HCT116 (cell line): ENCODE measurements around the gene VPS45. TPM values are rescaled to one million over a fixed set of nuclear protein-coding genes. Genes with fewer than 3 reads are reported as not detected.

Source experiments
- ATAC-seq: fragments of 200-7000 bp; cut with Tn5 transposase; 2 replicates; pipeline ENCODE4 v1.9.1; 2020; ENCODE audit warnings: mild to moderate bottlenecking, moderate library complexity
- BruUV-seq: library from RNA; stranded (reverse); fragments of 400-500 nt; replicated peaks from 2 replicates; lab custom pipeline; 2021; lab: Mats Ljungman, UMichigan
- CTCF ChIA-PET: fragments of 300-600 bp; sonication (Branson Sonifier 250); formaldehyde crosslinking; loops from one replicate; lab custom pipeline; 2021; ENCODE audit warnings: antibody characterized with exemption; lab: Charles Lee
- POLR2A ChIA-PET: fragments of 300-600, 350-600 bp; sonication (Branson Sonifier 250); formaldehyde crosslinking; loops from one replicate; lab custom pipeline; 2021; ENCODE audit warnings: antibody characterized with exemption; lab: Charles Lee
- RAD21 ChIA-PET, 2 experiments: fragments of 300-600 bp; sonication (Branson Sonifier 250); formaldehyde crosslinking; loops; one replicate each; lab custom pipeline; 2023; ENCODE audit warnings: low total read pairs in 2 of 2; ENCODE audit not compliant: uncharacterized antibody in 2 of 2, unreplicated experiment in 2 of 2, low non-redundant PET in 1 of 2; lab: Charles Lee
- DNase-seq: peaks from one replicate; pipeline ENCODE4 v3.0.0-alpha.2; 2010; ENCODE audit warnings: low read depth, low spot score
- H2AFZ ChIP-seq: fragments of 200-600 bp; shearing (Covaris generic), sonication (generic); 2 replicates; pipeline ENCODE4 v1.6.1; 2017; ENCODE audit warnings: low read depth, mixed run types, mixed read lengths, antibody characterized with exemption, low read length; ENCODE audit not compliant: poor library complexity, severe bottlenecking
- H3K27ac ChIP-seq: 2 replicates; pipeline ENCODE4 v1.5.1; 2012; ENCODE audit warnings: low read depth, low read length
- H3K27me3 ChIP-seq: fragments of 200-600 bp; sonication (generic); 2 replicates; pipeline ENCODE4 v1.6.1; 2016; ENCODE audit warnings: mixed run types, low read length, mixed read lengths; ENCODE audit not compliant: insufficient read depth
- H3K36me3 ChIP-seq, 2 experiments: fragments of 200-500 bp in 1 of 2; fragments of 200-600 bp in 1 of 2; sonication (Bioruptor generic) in 1 of 2; sonication (generic) in 1 of 2; 2 replicates each; pipeline versions ENCODE4 v1.5.1 to v1.6.1; 2014 to 2016; ENCODE audit warnings: low read length in 2 of 2, inconsistent platforms in 1 of 2, mixed read lengths in 1 of 2, mixed run types in 1 of 2; ENCODE audit not compliant: insufficient read depth in 2 of 2, control insufficient read depth in 1 of 2
- H3K4me1 ChIP-seq, 2 experiments: fragments of 200-600 bp in 1 of 2; sonication (generic) in 1 of 2; 2 replicates each; pipeline versions ENCODE4 v1.5.1 to v1.6.1; 2012 to 2017; ENCODE audit warnings: low read length in 2 of 2, inconsistent platforms in 1 of 2, mild to moderate bottlenecking in 1 of 2, mixed read lengths in 1 of 2, mixed run types in 1 of 2, moderate library complexity in 1 of 2; ENCODE audit not compliant: insufficient read depth in 2 of 2, control insufficient read depth in 1 of 2
- H3K4me2 ChIP-seq: fragments of 200-600 bp; sonication (generic); 2 replicates; pipeline ENCODE4 v1.6.1; 2017; ENCODE audit warnings: mixed run types, low read length, mixed read lengths
- H3K4me3 ChIP-seq, 2 experiments: fragments of 200-600 bp in 1 of 2; sonication (generic) in 1 of 2; replicated peaks in 1 of 2; 2 replicates each; pipeline ENCODE4 v1.5.1; 2011 to 2016; ENCODE audit warnings: low read length in 2 of 2, control low read depth in 1 of 2, low read depth in 1 of 2, mild to moderate bottlenecking in 1 of 2, mixed read lengths in 1 of 2, mixed run types in 1 of 2
- H3K79me2 ChIP-seq: fragments of 200-600 bp; sonication (generic); 2 replicates; pipeline ENCODE4 v1.6.1; 2017; ENCODE audit warnings: mild to moderate bottlenecking, mixed run types, low read length, moderate library complexity, mixed read lengths; ENCODE audit not compliant: insufficient read depth
- H3K9ac ChIP-seq: fragments of 200-600 bp; sonication (generic); 2 replicates; pipeline ENCODE4 v1.6.1; 2016; ENCODE audit warnings: low read length, mixed read lengths
- H3K9me2 ChIP-seq: fragments of 200-600 bp; sonication (generic), shearing (Covaris generic); 2 replicates; pipeline ENCODE4 v1.6.1; 2017; ENCODE audit warnings: mixed run types, mild to moderate bottlenecking, moderate library complexity; ENCODE audit not compliant: insufficient read depth
- H3K9me3 ChIP-seq, 2 experiments: fragments of 200-500 bp in 1 of 2; fragments of 200-600 bp in 1 of 2; sonication (Bioruptor generic) in 1 of 2; sonication (generic) in 1 of 2; 2 replicates each; pipeline ENCODE4 v1.6.1; 2014 to 2017; ENCODE audit warnings: low read length in 2 of 2, mixed read lengths in 2 of 2, inconsistent platforms in 1 of 2, low read depth in 1 of 2, mild to moderate bottlenecking in 1 of 2, mixed run types in 1 of 2, moderate library complexity in 1 of 2; ENCODE audit not compliant: control insufficient read depth in 1 of 2, insufficient read depth in 1 of 2
- H4K20me1 ChIP-seq: fragments of 200-600 bp; sonication (generic), shearing (Covaris generic); 2 replicates; pipeline ENCODE4 v1.6.1; 2017; ENCODE audit warnings: mixed run types, mild to moderate bottlenecking, moderate library complexity; ENCODE audit not compliant: insufficient read depth
- EGR1 ChIP-seq: IDR thresholded peaks from 2 replicates; pipeline ENCODE4 v1.6.1; 2012; ENCODE audit warnings: low read depth
- ELF1 ChIP-seq: IDR thresholded peaks from 2 replicates; pipeline ENCODE4 v1.6.1; 2012; ENCODE audit warnings: low read depth, borderline replicate concordance
- EZH2phosphoT487 ChIP-seq: fragments of 200-600 bp; IDR thresholded peaks from 2 replicates; pipeline ENCODE4 v1.6.1; 2018; ENCODE audit warnings: antibody characterized with exemption, borderline replicate concordance
- JUND ChIP-seq: IDR thresholded peaks from 2 replicates; pipeline ENCODE4 v1.6.1; 2012
- POLR2AphosphoS5 ChIP-seq: IDR thresholded peaks from 2 replicates; pipeline ENCODE4 v1.6.1; 2011; ENCODE audit warnings: mild to moderate bottlenecking, low read depth, low read length, moderate library complexity
- RAD21 ChIP-seq: IDR thresholded peaks from 2 replicates; pipeline ENCODE4 v1.6.1; 2012; ENCODE audit warnings: low read depth, mild to moderate bottlenecking
- SRF ChIP-seq: IDR thresholded peaks from 2 replicates; pipeline ENCODE4 v1.6.1; 2012; ENCODE audit warnings: low read depth
- intact Hi-C: fragments of 100-400 bp; cut with micrococcal nuclease; formaldehyde crosslinking; loops from 2 replicates; pipeline ENCODE4 v1.10.0; 2022
- total RNA-seq: library from RNA; stranded (reverse); gene quantifications from one replicate; pipeline ENCODE4 v1.2.1, GENCODE V29; 2021; ENCODE audit not compliant: unreplicated experiment
- TF ChIP-seq, protein P1 (sequence below), 3 experiments: fragments of 200-600 bp in 1 of 3; sonication (generic) in 1 of 3; IDR thresholded peaks in 2 of 3; conservative IDR thresholded peaks in 1 of 3; 2 replicates each; pipeline ENCODE4 v1.5.1; 2012 to 2017; ENCODE audit warnings: low read depth in 2 of 3, low read length in 2 of 3, antibody characterized with exemption in 1 of 3, borderline replicate concordance in 1 of 3, control low read depth in 1 of 3, mild to moderate bottlenecking in 1 of 3, mixed read lengths in 1 of 3, mixed run types in 1 of 3, moderate library complexity in 1 of 3; ENCODE audit not compliant: insufficient read depth in 1 of 3

The VPS45 gene
- total RNA-seq, 1 experiment from 2014 or later, result 28.1 TPM

DNA sequence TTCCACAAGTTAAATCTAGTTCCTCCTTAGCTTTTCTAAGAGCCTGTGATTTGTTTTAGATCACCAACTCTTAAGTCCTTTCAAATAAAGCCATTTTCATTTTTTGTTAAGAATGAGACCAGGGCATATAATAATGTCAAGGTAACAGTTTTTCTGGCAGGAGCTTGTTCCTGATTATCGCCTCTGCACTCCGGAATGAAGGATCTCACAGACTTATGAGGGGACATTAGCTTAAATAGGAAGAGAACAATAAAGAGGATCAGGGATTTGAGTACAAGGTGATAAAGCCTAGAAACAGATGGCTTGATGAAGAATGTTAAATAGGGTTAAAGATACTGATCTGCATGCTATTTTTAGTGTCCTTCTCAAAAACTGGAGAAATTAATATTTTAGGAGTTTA lies 43.4 kb upstream of the VPS45 start (continued):
- TF ChIP-seq EGR1, result no peak

DNA sequence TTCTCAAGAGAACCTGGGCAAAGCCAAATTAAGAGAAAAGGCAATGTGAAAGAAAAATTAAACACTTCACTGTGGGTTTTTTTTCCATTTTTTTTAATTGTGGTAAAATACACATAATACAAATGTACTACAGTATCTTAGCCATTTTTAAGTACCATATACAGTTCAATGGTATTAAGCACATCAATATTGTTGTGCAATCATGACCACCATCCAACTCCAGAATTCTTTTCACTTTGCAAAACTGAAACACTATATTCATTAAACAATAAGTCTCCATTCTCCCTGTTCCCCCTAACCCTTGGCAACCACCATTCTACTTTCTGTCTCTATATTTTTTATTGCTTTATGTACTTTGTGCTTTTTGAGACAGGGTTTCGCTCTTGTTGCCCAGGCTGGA lies 39.3 kb upstream of the VPS45 start:
- intact Hi-C loops, result no loop called here
- Histone ChIP-seq H4K20me1 (no peaks in the 10 kb centered on the region), H3K4me3 (no peak overlapping the region), H3K79me2 (no peaks in the 10 kb centered on the region), H3K9me3 (no peaks in the 10 kb centered on the region), H3K4me2 (no peak overlapping the region), H3K27me3 (no peaks in the 10 kb centered on the region), H3K4me1 (no peaks in the 10 kb centered on the region), H2AFZ (no peak overlapping the region), H3K36me3 (no peaks in the 10 kb centered on the region), H3K9me2 (no peaks in the 10 kb centered on the region), H3K27ac (no peak overlapping the region), H3K9ac (no peak overlapping the region)
- POLR2A ChIA-PET, result interaction anchor here (0.6 kb wide), 1 partner anchor 648 kb away, joined by 3 read pairs; no protein-coding TSS in a partner anchor
- CTCF ChIA-PET, result no interaction called here
- DNase-seq (no peak), ATAC-seq (no peak)
- no TSS peak for BruUV-seq
- RAD21 ChIA-PET, result no interaction called here
- no peak for TF ChIP-seq ELF1
- no peak for TF ChIP-seq SRF
- TF ChIP-seq, protein P1, sequence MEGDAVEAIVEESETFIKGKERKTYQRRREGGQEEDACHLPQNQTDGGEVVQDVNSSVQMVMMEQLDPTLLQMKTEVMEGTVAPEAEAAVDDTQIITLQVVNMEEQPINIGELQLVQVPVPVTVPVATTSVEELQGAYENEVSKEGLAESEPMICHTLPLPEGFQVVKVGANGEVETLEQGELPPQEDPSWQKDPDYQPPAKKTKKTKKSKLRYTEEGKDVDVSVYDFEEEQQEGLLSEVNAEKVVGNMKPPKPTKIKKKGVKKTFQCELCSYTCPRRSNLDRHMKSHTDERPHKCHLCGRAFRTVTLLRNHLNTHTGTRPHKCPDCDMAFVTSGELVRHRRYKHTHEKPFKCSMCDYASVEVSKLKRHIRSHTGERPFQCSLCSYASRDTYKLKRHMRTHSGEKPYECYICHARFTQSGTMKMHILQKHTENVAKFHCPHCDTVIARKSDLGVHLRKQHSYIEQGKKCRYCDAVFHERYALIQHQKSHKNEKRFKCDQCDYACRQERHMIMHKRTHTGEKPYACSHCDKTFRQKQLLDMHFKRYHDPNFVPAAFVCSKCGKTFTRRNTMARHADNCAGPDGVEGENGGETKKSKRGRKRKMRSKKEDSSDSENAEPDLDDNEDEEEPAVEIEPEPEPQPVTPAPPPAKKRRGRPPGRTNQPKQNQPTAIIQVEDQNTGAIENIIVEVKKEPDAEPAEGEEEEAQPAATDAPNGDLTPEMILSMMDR (IDR thresholded peaks at IDR 0.05 in 2 of 3, conservative IDR thresholded peaks at IDR 0.05 in 1 of 3; ENCODE audit: borderline replicate concordance in 1 of 3, insufficient read depth in 1 of 3, low read depth in 2 of 3, low read length in 2 of 3), result no peak
- TF ChIP-seq POLR2AphosphoS5, result no peak
- no peak for TF ChIP-seq RAD21
- TF ChIP-seq JUND, result no peak
- no peak for TF ChIP-seq EZH2phosphoT487
